GM12878 (cell line): ENCODE data around the gene PADI4. TPM values are rescaled to one million over a fixed set of nuclear protein-coding genes. Genes with fewer than 3 reads are reported as not detected.

ENCODE experiments used
- ATAC-seq: fragments of 200-7000 bp; cut with Tn5 transposase; 3 replicates; pipeline ENCODE4 v1.9.1; 2020; ENCODE audit warnings: mild to moderate bottlenecking, moderate library complexity
- BruUV-seq: library from RNA; stranded (reverse); fragments of 400-500 nt; replicated peaks from 2 replicates; lab custom pipeline; 2021; lab: Mats Ljungman, UMichigan
- CTCF ChIA-PET: fragments of 300-600 bp; sonication (Branson Sonifier 250); formaldehyde crosslinking; extraction: SDS; loops from one replicate; lab custom pipeline; 2021; ENCODE audit warnings: inconsistent platforms; lab: Yijun Ruan, JAX
- POLR2A ChIA-PET: fragments of 350-600 bp; formaldehyde crosslinking; extraction: SDS; loops from one replicate; lab custom pipeline; 2021; ENCODE audit warnings: inconsistent platforms; lab: Charles Lee
- RAD21 ChIA-PET: fragments of 300-600 bp; sonication (Branson Sonifier 250); formaldehyde crosslinking; loops from one replicate; lab custom pipeline; 2023; ENCODE audit warnings: antibody characterized with exemption; ENCODE audit not compliant: unreplicated experiment; lab: Charles Lee
- SMC1A ChIA-PET: fragments of 300-600 bp; sonication (Branson Sonifier 250); formaldehyde crosslinking; loops from one replicate; lab custom pipeline; 2023; ENCODE audit not compliant: unreplicated experiment, uncharacterized antibody; lab: Charles Lee
- DNase-seq: peaks from one replicate; pipeline ENCODE4 v3.0.0-alpha.2; 2011; ENCODE audit warnings: low read depth, low spot score
- FAIRE-seq: peaks from 3 replicates; lab custom pipeline; 2011; peaks lifted over from hg19 to GRCh38; lab: Jason Lieb, UNC
- H2AFZ ChIP-seq: 2 replicates; pipeline ENCODE4 v1.6.0; 2011; ENCODE audit warnings: low read depth, low read length, control low read depth; ENCODE audit not compliant: control insufficient read depth
- H3K27ac ChIP-seq: 2 replicates; pipeline ENCODE4 v1.5.1; 2011; ENCODE audit warnings: control low read depth; ENCODE audit not compliant: control insufficient read depth, insufficient read depth
- H3K27me3 ChIP-seq, 2 experiments: replicated peaks in 1 of 2; 2 replicates each; pipeline versions ENCODE4 v1.6.0 to v1.6.1; 2011; ENCODE audit warnings: low read length in 1 of 2; ENCODE audit not compliant: control insufficient read depth in 2 of 2, insufficient read depth in 2 of 2
- H3K36me3 ChIP-seq, 2 experiments: 2 replicates each; pipeline ENCODE4 v1.5.1; 2011; ENCODE audit warnings: low read length in 1 of 2; ENCODE audit not compliant: control insufficient read depth in 2 of 2, insufficient read depth in 2 of 2
- H3K4me1 ChIP-seq: 2 replicates; pipeline ENCODE4 v1.6.1; 2011; ENCODE audit warnings: mild to moderate bottlenecking, low read length, moderate library complexity, mixed read lengths; ENCODE audit not compliant: control insufficient read depth, insufficient read depth
- H3K4me2 ChIP-seq: 2 replicates; pipeline ENCODE4 v1.6.0; 2011; ENCODE audit warnings: control low read depth; ENCODE audit not compliant: control insufficient read depth, insufficient read depth
- H3K4me3 ChIP-seq: fragments of 200-600 bp; sonication (generic); 2 replicates; pipeline ENCODE4 v1.5.1; 2016
- H3K79me2 ChIP-seq: 2 replicates; pipeline ENCODE4 v1.6.0; 2011; ENCODE audit warnings: low read length; ENCODE audit not compliant: control insufficient read depth, insufficient read depth
- H3K9ac ChIP-seq: 2 replicates; pipeline ENCODE4 v1.8.0; 2011; ENCODE audit warnings: low read length, control low read depth, mixed read lengths; ENCODE audit not compliant: control insufficient read depth, insufficient read depth
- H3K9me3 ChIP-seq: replicated peaks from 3 replicates; pipeline ENCODE4 v1.5.1; 2011; ENCODE audit warnings: mild to moderate bottlenecking, low read length; ENCODE audit not compliant: control insufficient read depth, insufficient read depth
- H4K20me1 ChIP-seq: 2 replicates; pipeline ENCODE4 v1.6.0; 2011; ENCODE audit not compliant: control insufficient read depth, insufficient read depth
- BACH1 ChIP-seq: fragments of 450-650 bp; IDR thresholded peaks from 2 replicates; pipeline ENCODE4 v1.6.1; 2017; ENCODE audit warnings: mild to moderate bottlenecking, borderline replicate concordance
- CHD1 ChIP-seq: IDR thresholded peaks from 2 replicates; pipeline ENCODE4 v1.6.1; 2012; ENCODE audit warnings: low read depth, low read length, improper control_type of control experiment
- HCFC1 ChIP-seq: fragments of 150-350 bp; IDR thresholded peaks from 2 replicates; pipeline ENCODE4 v1.6.1; 2014; ENCODE audit warnings: low read length
- HDGF ChIP-seq: fragments of 450-650 bp; IDR thresholded peaks from 2 replicates; pipeline ENCODE4 v1.6.1; 2016; ENCODE audit warnings: antibody characterized with exemption
- MAX ChIP-seq: IDR thresholded peaks from 2 replicates; pipeline ENCODE4 v1.6.1; 2012; ENCODE audit warnings: low read depth, low read length, improper control_type of control experiment
- MEF2A ChIP-seq: IDR thresholded peaks from 2 replicates; pipeline ENCODE4 v1.6.1; 2011; ENCODE audit warnings: low read depth, mild to moderate bottlenecking, low read length, moderate library complexity; ENCODE audit not compliant: insufficient read depth
- NFYB ChIP-seq: IDR thresholded peaks from 2 replicates; pipeline ENCODE4 v1.6.1; 2011; ENCODE audit warnings: low read depth, mild to moderate bottlenecking, low read length, improper control_type of control experiment, moderate library complexity; ENCODE audit not compliant: insufficient read depth
- NR2F1 ChIP-seq: fragments of 450-650 bp; conservative IDR thresholded peaks from 2 replicates; pipeline ENCODE4 v1.6.1; 2017; ENCODE audit warnings: mild to moderate bottlenecking
- PAX8 ChIP-seq: fragments of 450-650 bp; IDR thresholded peaks from 2 replicates; pipeline ENCODE4 v1.6.1; 2017; ENCODE audit warnings: mild to moderate bottlenecking, moderate library complexity
- POU2F2 ChIP-seq: IDR thresholded peaks from 3 replicates; pipeline ENCODE4 v1.6.1; 2011; ENCODE audit warnings: low read depth, mild to moderate bottlenecking, low read length, borderline replicate concordance
- RCOR1 ChIP-seq: conservative IDR thresholded peaks from 2 replicates; pipeline ENCODE4 v1.6.1; 2012; ENCODE audit warnings: low read depth, low read length, improper control_type of control experiment
- RUNX3 ChIP-seq: IDR thresholded peaks from 2 replicates; pipeline ENCODE4 v1.6.1; 2012; ENCODE audit warnings: low read length, inconsistent platforms
- TAF1 ChIP-seq: IDR thresholded peaks from 2 replicates; pipeline ENCODE4 v1.6.1; 2011; ENCODE audit warnings: mild to moderate bottlenecking, low read depth, low read length, borderline replicate concordance
- ZNF24 ChIP-seq: fragments of 450-650 bp; IDR thresholded peaks from 2 replicates; pipeline ENCODE4 v1.6.1; 2017; ENCODE audit warnings: antibody characterized with exemption, mild to moderate bottlenecking
- ZZZ3 ChIP-seq: IDR thresholded peaks from 2 replicates; pipeline ENCODE4 v1.6.1; 2011; ENCODE audit warnings: low read depth; ENCODE audit not compliant: control insufficient read depth, insufficient read length
- WGBS: methylation state at CpG from one replicate; pipeline ENCODE4 v1.1.6; 2016; ENCODE audit warnings: low lambda C conversion rate; ENCODE audit not compliant: insufficient replicate concordance, insufficient coverage; ENCODE audit errors: missing lambda C conversion rate; 5-methylcytosine and 5-hydroxymethylcytosine counted together
- in situ Hi-C: fragments of 300-500 bp; cut with MboI; formaldehyde crosslinking; loops from 9 replicates; pipeline ENCODE4 v1.14.3; 2018; ENCODE audit warnings: mixed read lengths
- intact Hi-C: fragments of 100-400 bp; cut with micrococcal nuclease; formaldehyde crosslinking; loops from one replicate; pipeline ENCODE4 v1.14.2; 2022; ENCODE audit not compliant: unreplicated experiment
- polyA plus RNA-seq, 11 experiments: library from polyadenylated mRNA; depleted of rRNA in 4 of 11; unstranded in 6 of 11; stranded (reverse) in 5 of 11; fragments of >200 nt; fragmentation: Nextera tagmentation in 4 of 11; fragmentation: Illumina TruSeq in 1 of 11; extraction: Ambion mirVana in 4 of 11; extraction: Trizol in 1 of 11; gene quantifications; 1 replicate in 1 of 11; 2 replicates in 10 of 11; pipeline versions ENCODE4 v1.2.1 to v1.2.3, GENCODE V29; 2011 to 2016; ENCODE audit warnings: inconsistent platforms in 2 of 11, missing spikeins in 2 of 11, low read depth in 1 of 11
- total RNA-seq, 4 experiments: library from RNA; depleted of rRNA in 3 of 4; stranded (reverse); fragments of >200 nt in 3 of 4; fragmentation: Illumina TruSeq in 1 of 4; extraction: Trizol in 1 of 4; gene quantifications; 2 replicates each; pipeline versions ENCODE4 v1.2.1 to v1.2.3, GENCODE V29; 2013 to 2021
- TF ChIP-seq, protein P1 (sequence below): IDR thresholded peaks from 2 replicates; pipeline ENCODE4 v1.6.1; 2011; ENCODE audit warnings: low read depth, low read length, improper control_type of control experiment, borderline replicate concordance
- TF ChIP-seq, protein P2 (sequence below): fragments of 450-650 bp; IDR thresholded peaks from 2 replicates; pipeline ENCODE4 v1.6.1; 2017; ENCODE audit warnings: antibody characterized with exemption, mild to moderate bottlenecking, moderate library complexity
- TF ChIP-seq, protein P3 (sequence below): IDR thresholded peaks from 2 replicates; pipeline ENCODE4 v1.6.1; 2011; ENCODE audit warnings: borderline replicate concordance, low read depth, mild to moderate bottlenecking, moderate library complexity, mixed read lengths, low read length; ENCODE audit not compliant: insufficient read depth; ENCODE audit errors: extremely low read length

Gene PADI4
- total and polyA plus RNA-seq, 10 of the 15 experiments (the other 5 are each of a cell fraction or from before 2014, with no cell fraction given) = 0.08 to 0.47 (median 0.15) TPM; not detected in 3

- TF ChIP-seq CHD1 = no peak
- no peak for TF ChIP-seq RCOR1
- TF ChIP-seq, protein P1, sequence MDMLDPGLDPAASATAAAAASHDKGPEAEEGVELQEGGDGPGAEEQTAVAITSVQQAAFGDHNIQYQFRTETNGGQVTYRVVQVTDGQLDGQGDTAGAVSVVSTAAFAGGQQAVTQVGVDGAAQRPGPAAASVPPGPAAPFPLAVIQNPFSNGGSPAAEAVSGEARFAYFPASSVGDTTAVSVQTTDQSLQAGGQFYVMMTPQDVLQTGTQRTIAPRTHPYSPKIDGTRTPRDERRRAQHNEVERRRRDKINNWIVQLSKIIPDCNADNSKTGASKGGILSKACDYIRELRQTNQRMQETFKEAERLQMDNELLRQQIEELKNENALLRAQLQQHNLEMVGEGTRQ = no peak
Observed at GRCh38 chr1:17400725-17401341, 92.8 kb downstream of the PADI4 start (continued).

GRCh38 chr1:17401841-17402240 lies 93.8 kb downstream of the PADI4 start:
- ChIA-PET SMC1A (no interaction called here), POLR2A (no interaction called here), RAD21 (no interaction called here)
- WGBS = 13% methylated on average over 4 of the region's 4 CpGs
- in situ Hi-C loops = no loop called here
- no peak for DNase-seq
- peaks cover 0 to 6% of the 10 kb centered on the region in 2 experiments; a peak in 3 of 4 replicates for H3K36me3 ChIP-seq
- H3K9me3 ChIP-seq = no peaks in the 10 kb centered on the region
- H4K20me1 ChIP-seq = no peaks in the 10 kb centered on the region; the same call in 1 of the 2 replicates
- no peaks in the 10 kb centered on the region for H3K79me2 ChIP-seq
- H3K9ac ChIP-seq = no peak overlapping the region
- H2AFZ ChIP-seq = no peak overlapping the region
- intact Hi-C loops = no loop called here
- no TSS peak for BruUV-seq
- TF ChIP-seq NFYB (no peak), RUNX3 (no peak), BACH1 (no peak), NR2F1 (no peak), CHD1 (no peak), ZNF24 (no peak), HCFC1 (no peak), MAX (no peak), MEF2A (no peak), TAF1 (no peak), HDGF (no peak), POU2F2 (no peak), PAX8 (no peak), ZZZ3 (no peak)
- TF ChIP-seq, protein P2, sequence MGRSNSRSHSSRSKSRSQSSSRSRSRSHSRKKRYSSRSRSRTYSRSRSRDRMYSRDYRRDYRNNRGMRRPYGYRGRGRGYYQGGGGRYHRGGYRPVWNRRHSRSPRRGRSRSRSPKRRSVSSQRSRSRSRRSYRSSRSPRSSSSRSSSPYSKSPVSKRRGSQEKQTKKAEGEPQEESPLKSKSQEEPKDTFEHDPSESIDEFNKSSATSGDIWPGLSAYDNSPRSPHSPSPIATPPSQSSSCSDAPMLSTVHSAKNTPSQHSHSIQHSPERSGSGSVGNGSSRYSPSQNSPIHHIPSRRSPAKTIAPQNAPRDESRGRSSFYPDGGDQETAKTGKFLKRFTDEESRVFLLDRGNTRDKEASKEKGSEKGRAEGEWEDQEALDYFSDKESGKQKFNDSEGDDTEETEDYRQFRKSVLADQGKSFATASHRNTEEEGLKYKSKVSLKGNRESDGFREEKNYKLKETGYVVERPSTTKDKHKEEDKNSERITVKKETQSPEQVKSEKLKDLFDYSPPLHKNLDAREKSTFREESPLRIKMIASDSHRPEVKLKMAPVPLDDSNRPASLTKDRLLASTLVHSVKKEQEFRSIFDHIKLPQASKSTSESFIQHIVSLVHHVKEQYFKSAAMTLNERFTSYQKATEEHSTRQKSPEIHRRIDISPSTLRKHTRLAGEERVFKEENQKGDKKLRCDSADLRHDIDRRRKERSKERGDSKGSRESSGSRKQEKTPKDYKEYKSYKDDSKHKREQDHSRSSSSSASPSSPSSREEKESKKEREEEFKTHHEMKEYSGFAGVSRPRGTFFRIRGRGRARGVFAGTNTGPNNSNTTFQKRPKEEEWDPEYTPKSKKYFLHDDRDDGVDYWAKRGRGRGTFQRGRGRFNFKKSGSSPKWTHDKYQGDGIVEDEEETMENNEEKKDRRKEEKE = no peak
- TF ChIP-seq, protein P3, sequence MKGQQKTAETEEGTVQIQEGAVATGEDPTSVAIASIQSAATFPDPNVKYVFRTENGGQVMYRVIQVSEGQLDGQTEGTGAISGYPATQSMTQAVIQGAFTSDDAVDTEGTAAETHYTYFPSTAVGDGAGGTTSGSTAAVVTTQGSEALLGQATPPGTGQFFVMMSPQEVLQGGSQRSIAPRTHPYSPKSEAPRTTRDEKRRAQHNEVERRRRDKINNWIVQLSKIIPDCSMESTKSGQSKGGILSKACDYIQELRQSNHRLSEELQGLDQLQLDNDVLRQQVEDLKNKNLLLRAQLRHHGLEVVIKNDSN = no peak
- TF ChIP-seq, all 136 proteins: peak for 0
- Histone ChIP-seq H3K4me1 (no peaks in the 10 kb centered on the region), H3K27ac (no peak overlapping the region), H3K27me3 (no peaks in the 10 kb centered on the region), H3K4me2 (no peak overlapping the region), H3K4me3 (no peak overlapping the region)
- no peak for FAIRE-seq
- no peak for ATAC-seq
- CTCF ChIA-PET = no interaction called here
